ENCODE results near the gene RAB20.
"Not testable (repeated sequence)": the region's sequence is repeated elsewhere in the genome, so short reads cannot be mapped to it uniquely, and the experiment has no call there.

The RAB20 gene

DNA sequence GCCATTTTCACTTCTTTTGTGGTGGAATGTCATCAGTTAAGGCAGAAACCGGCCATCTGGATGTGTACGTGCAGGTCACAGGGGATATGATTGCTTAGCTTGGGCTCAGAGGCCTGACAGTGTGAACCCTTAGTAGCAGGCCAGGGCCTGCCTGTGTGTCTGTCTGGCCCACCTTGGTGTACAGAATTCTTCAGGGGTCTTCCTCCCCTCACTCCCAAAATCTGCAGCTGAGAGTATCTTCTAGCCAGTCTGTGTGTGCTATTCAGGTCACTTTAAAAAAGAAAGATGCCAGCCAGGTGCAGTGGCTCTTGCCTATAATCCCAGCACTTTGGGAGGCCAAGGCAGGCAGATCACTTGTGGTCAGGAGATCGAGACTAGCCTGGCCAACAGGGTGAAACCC, 74.6 kb downstream of the RAB20 start:
- DNase-seq = not testable (repeated sequence)

DNA sequence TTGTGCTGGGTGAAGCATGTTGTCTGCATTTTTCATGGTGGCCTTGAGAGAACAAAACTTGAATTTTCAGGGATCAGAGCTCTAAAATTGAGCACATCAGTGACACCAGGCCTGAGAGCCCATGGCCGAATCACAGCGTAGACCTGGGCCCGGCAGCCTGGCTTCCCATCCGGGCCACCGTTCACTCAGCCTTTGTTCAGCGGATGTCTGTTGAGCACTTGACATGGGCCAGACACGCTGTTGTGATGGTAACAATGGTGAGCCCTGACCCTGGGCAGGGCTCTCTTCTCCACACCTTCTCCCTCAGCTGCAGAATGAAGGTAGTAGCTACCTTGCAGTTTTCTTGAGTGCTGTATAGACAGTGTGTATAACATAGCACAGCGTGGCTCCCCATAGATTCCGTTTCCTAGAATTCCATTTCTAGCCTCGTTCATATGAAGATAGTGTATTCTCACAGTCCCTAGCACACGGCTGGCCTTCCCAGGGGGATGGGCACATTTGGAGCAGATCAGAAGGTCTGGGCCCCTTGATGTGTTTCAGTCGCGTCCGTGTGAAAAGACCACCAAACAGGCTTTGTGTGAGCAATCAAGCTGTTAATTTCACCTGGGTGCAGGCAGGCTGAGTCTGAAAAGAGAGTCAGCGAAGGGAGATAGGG, 75.3 kb downstream of the RAB20 start:
- DNase-seq = no peak

DNA sequence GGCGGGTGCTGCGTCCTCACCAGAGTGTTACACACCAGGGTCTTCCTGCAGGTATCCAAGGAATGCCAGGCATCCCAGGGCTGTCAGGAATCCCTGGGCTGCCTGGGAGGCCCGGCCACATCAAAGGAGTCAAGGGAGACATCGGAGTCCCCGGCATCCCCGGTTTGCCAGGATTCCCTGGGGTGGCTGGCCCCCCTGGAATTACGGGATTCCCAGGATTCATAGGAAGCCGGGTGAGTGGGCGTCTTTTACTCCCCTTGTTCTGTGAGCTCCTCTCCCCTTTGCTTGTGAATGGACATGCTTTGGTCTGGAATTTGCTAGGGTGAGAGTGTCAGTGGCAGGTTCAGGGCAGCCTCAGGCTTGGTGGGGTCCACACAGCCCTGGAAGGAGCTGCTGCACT, 75.9 kb downstream of the RAB20 start:
- no peak for DNase-seq

DNA sequence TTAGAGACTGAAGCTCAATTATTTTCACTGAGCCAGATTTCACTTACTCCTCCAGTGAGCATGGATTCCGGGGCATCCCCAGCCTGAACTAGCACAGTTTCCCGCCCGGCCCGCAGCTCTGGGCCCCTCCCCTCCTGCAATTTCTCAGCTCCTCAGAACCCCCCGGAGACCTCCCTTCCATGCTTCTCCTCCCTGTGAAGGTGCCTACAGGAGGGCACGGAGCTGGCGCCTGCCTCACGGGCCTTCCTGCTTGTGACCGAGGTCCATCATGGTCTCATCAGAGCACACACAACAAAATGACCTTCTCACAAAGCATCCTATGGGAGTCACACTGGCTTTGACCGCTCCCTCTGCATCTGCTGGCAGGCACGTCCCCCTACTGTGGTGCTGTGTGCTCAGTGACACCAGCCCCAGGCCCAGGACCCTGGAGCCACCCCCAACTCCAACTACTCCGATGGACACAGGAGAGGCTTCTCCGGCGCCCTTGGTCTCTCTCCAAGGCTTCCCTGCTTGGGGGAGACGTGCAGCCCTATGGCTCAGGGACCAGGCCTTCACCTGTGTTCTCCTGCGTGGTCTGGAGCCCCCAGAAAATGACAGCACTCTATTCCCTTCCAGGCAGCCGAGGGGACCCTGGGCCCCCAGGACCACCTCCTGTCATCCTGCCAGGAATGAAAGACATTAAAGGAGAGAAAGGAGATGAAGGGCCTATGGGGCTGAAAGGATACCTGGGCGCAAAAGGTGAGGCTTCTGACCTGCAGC, 77.1 kb downstream of the RAB20 start:
- DNase-seq = no peak

DNA sequence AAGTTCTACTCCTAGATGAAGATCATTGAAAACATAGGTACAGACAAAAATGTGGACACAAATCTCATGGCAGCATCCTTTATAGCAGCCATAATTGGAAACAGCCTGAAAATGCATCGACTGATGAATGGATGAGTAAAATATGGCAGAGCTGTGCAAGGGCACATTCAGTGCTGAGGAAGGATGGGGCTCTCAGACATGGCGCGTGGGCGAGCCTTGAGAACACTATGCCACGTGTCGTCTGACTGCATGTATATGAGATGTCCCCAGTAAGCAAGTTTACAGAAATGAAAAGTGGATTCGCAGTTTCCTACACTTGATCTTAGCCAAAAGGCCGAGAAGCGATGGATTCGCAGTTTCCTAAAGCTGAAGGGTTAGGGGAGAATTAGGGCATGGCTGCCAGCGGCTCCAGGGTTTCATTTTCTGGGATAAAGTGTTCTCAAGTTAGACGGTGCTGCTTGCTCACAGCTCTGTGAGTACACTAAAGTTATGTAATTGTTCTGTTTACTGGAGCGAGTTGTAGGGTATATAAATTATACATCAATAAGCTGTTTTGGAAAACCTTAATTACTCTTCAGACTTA, 78.0 kb downstream of the RAB20 start:
- DNase-seq = no peak

DNA sequence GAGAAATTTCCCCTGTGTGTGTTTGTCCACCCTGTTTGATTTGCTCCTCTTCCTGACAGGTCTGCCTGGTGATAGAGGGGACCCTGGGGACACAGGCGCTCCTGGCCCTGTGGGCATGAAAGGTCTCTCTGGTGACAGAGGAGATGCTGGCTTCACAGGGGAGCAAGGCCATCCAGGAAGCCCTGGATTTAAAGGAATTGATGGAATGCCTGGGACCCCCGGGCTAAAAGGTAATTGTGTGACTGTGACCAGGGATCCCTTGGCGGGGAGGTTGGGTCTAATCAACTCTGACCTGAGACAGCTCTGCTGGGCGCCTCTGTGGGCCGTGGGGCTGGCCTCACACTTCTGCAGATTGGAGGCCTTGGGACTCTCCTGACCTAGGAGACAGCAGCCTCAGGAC, 81.4 kb downstream of the RAB20 start:
- DNase-seq = no peak

DNA sequence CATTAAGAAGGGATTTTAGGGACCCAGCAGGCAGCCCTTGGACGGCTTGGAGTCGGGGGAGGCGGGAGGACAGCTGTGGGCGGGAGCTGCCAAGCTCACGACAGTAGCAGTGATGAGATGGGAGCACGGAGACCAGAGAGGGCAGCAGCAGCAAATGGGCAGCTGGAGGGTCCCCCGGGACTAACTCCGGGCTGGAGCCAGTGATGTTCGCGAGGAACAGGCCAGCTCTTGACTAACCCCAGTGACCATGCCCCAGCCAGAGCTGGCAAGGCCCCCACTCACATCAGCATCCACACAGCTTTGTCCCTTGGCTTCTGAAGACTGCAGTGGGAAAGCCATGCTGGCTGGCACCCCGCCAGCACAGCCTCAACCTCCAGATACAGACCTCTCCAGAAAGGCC, 81.9 kb downstream of the RAB20 start:
- DNase-seq = no peak

DNA sequence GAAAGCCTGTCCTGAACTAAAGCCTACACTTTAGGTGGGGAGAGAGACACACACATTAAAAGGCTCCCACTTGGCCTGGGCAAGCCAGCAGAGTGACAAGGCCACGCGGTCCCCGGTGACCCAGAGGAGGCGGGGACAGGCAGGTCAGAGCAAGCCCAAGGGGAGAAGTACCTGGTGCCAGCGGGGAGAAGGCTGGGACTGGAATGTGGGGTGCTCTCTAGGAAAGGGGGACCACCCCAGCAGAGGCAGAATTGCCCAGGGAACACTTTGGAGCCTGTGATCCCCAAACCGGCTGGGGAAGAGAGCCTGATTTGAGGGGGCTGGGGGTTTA, 82.3 kb downstream of the RAB20 start:
- DNase-seq = no peak

DNA sequence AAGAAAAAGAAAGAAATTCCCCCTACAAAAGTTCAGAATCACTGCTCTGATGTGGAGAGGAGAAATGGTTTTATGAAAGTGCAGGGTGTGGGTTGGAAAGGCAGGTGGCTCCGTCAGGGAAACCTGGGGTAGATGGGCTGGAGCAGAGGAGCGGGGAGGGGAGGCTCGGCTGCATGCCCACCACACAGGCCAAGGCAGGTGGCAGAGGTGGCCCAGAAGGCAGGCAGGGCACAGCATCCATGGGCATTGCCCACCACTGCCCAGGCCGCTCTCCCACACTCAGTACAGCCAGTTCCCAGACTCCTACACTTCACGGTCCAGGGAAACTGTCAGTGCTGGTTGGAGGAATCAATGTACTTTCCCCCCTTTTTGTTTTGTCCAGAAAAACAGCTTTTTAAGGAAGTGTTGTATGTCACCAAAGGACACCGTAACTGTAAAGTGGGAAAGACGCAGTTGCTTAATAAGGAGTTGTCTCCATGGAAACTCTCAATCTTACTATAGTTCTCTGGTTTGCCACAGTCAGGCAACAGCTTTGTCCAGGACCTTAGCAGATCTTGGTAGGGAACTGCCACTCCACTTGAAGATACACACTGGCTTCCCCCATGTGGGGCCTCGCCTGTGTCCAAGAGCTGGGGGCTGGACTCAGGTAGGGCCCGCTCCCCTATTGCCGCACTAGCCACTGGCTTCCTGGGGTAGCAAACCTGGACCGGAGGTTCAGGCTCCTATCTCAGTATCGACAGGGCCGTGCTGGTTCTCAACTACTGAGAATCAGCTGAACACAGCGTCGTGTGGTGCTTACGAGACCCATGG, 82.9 kb downstream of the RAB20 start:
- no peak for DNase-seq

DNA sequence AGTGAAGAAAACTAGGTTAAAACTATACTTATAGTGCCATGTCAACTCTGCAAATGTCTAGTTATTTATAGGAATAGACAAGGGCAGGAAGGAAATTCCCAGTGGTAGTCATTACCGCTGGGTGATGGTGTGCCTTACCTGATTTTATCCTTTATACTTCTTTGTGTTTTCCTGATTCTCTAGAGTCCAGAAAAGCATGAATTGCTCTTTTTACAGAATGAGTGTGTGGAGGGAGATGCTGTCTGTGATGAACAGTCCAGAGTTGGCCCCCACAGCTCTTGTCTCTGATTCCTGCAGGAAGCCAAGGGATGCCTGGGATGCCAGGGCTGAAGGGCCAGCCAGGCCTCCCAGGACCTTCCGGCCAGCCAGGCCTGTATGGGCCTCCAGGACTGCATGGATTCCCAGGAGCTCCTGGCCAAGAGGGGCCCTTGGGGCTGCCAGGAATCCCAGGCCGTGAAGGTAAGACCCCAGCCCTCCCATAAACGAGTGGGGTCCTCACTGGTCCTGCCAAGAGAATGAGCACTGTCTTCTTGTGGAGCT, 83.7 kb downstream of the RAB20 start:
- DNase-seq = no peak

DNA sequence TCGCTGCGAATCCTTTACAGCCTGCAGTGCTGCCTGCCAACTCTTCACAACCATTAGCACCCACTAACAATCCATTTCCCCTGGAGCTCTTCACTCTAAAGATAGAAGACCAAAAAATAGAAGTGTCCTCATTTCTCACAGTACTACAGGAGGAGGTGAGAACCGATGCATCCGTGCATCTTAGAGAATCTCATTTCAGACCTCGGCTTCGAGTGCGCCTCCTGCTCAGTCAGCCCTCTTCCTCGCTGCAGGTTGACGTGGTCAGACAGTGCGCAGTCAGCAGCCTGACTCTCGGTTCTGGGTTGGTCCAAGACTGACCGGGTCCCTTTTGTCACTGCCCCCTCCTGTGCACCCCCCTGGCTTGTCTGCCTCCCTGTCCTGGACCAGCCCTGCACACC, 85.3 kb downstream of the RAB20 start:
- DNase-seq = no peak

DNA sequence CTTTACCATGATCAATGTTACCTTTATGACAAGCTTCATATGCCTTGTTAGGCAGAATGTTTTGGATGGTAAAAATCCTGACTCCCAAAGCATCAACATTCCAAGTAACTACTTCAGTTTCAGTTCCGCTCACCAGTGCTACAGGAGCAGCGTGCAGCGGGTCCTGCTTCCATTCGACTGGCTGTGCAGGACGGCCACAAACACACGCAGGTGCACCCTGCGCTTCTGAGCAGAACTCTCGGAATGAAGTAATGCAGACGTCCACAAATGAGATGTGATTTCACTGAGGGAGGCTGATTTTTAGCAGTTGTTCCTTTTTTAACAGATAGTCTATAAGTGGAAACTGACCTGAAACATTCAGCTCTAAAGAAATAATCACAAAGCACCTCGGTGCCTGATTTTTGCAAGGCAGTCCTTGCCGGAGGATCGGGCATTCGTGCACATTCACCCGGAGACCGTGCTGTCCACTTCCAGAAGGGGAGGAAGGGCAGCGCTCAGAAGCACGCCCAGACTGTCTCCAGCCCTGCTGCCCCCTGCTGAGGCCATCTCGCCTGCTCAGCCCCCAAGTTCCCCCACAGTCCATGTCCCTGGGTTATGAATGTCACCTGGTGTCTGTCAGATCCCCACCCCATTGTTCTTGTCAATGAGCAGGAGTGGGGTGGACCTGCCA, 85.8 kb downstream of the RAB20 start:
- DNase-seq = peak in 1 of 2 experiments; percentile 59

DNA sequence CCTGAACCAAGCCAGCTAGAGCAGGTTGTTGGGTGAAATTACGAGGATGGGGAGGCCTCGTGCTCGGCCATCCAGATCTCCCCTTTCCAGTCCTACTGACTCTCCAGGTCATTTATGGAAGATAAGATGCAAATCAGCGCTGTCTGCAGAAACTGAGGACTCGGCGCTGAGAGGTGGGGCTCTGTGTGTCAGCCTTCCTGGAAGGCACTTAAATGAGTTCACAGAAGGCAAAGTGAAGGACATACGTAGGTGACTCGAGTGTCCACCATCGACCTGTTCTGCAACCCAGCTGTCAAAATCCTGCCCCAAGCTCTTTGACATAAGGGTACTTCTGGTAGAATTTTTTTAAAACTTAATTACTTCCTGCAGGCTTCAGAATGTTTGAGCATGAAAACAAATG, 86.4 kb downstream of the RAB20 start:
- peak; percentile 53 to 75 for DNase-seq

DNA sequence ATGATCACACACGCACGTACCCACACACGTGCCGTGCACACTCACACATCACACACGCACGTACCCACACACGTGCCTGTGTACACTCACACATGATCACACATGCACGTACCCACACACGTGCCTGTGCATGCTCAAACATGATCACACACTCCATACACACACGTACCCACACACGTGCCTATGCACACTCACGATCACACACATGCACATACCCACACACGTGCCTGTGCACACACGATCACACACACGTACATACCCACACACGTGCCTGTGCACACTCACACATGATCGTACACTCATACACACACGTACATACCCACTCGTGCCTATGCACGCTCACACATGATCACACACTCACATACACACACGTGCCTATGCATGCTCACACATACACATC, 86.8 kb downstream of the RAB20 start:
- DNase-seq = no peak
